Brain microvascular endothelial cell (primary cell): ENCODE measurements around the gene UBA3.
A peak's percentile ranks its signal among the peaks of the same experiment; 100 is the strongest.

Experiments used
- DNase-seq: peaks from one replicate; pipeline ENCODE4 v3.0.0-alpha.2; 2020
- H3K27ac ChIP-seq: fragments of 250-450 bp; sonication (Bioruptor Pico); 2 replicates; pipeline ENCODE4 v1.5.1; 2020; ENCODE audit warnings: mild to moderate bottlenecking, moderate library complexity
- H3K27me3 ChIP-seq: fragments of 250-450 bp; sonication (Bioruptor Pico); replicated peaks from 2 replicates; pipeline ENCODE4 v1.5.1; 2020; ENCODE audit warnings: mild to moderate bottlenecking
- H3K36me3 ChIP-seq: fragments of 250-450 bp; sonication (Bioruptor Pico); replicated peaks from 2 replicates; pipeline ENCODE4 v1.5.1; 2020; ENCODE audit warnings: mild to moderate bottlenecking
- H3K4me3 ChIP-seq: 2 replicates; pipeline ENCODE4 v1.5.1; 2011; ENCODE audit warnings: low read depth, mild to moderate bottlenecking, control low read depth, low read length, moderate library complexity
- CTCF ChIP-seq: IDR thresholded peaks from 2 replicates; pipeline ENCODE4 v1.5.1; 2011; ENCODE audit warnings: low read depth, mild to moderate bottlenecking, moderate library complexity, low read length, control low read depth, inconsistent platforms; ENCODE audit errors: missing control alignments
- in situ Hi-C: cut with HindIII; loops from 2 replicates; pipeline ENCODE4 v1.10.0; 2017; ENCODE audit warnings: low sequenced_read_pairs, low pct_ligation_motif_present

UBA3 gene

GRCh38 chr3:69080233-69080920 is at the start of gene UBA3:
UBA3 (minus strand) TSS chr3:69080365; CDS start chr3:69080353, 12 bp downstream.
- DNase-seq = peak; percentile 79

DNA sequence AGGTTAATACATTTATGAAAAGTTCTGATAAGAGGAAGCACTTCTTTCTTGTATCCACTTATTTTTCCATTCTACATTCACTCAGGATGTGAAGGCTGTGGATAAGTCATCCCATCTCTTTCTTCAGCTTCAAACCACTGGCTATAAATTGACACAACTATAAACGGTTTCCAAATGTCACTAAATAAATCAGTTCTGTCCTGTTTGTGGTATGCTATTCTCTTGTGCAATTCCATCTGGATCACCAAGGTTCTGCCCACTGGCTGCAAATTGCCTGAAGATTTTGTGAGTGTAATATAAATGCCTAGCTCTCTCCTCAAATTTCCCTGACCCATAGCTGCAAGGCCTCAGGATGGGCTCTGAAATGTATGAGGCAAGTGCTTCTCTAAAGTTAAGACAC is 49.4 kb upstream of the UBA3 start:
- DNase-seq = no peak
- in situ Hi-C loops = no loop called here

More at GRCh38 chr3:69080233-69080920, at the start of gene UBA3:
- Histone ChIP-seq H3K36me3 (peaks cover 3% of the 10 kb centered on the region), H3K4me3 (peak within 1 kb of the TSS; percentile 68), H3K27ac (peak within 1 kb of the TSS; percentile 63), H3K27me3 (no peaks in the 10 kb centered on the region)
- in situ Hi-C loops = no loop called here
- no peak for TF ChIP-seq CTCF

GRCh38 chr3:69128509-69128908 is 48.3 kb upstream of the UBA3 start:
- Histone ChIP-seq H3K27ac (no peak overlapping the region), H3K36me3 (no peaks in the 10 kb centered on the region), H3K4me3 (no peak overlapping the region), H3K27me3 (no peaks in the 10 kb centered on the region)
- no peak for DNase-seq
- no peak for TF ChIP-seq CTCF
- in situ Hi-C loops = no loop called here

More for the DNA sequence above, 49.4 kb upstream of the UBA3 start:
- TF ChIP-seq CTCF = no peak
- Histone ChIP-seq H3K4me3 (no peak overlapping the region), H3K27ac (no peak overlapping the region), H3K27me3 (no peaks in the 10 kb centered on the region), H3K36me3 (no peaks in the 10 kb centered on the region)

DNA sequence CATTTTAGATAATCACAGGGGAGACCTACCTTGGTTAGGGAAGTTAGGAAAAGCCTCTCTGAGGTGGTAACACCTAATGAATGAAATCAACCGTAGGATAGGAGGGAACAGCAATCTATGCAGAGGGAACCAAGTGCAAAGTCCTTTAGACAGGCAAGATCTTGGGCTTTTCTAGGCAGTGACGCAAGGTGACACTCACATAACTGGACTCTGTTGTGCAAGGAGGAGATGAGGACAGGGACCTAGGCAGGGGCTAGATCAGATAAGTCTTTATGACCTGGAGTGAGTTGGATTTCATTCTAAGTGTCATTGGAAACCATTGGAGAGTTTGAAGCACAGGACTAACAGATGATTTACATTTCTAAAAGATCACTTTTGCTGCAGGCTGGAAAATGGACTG is 46.8 kb upstream of the UBA3 start:
- in situ Hi-C loops = no loop called here
- Histone ChIP-seq H3K27me3 (no peaks in the 10 kb centered on the region), H3K36me3 (no peaks in the 10 kb centered on the region), H3K27ac (no peak overlapping the region), H3K4me3 (no peak overlapping the region)
- no peak for TF ChIP-seq CTCF
- no peak for DNase-seq

DNA sequence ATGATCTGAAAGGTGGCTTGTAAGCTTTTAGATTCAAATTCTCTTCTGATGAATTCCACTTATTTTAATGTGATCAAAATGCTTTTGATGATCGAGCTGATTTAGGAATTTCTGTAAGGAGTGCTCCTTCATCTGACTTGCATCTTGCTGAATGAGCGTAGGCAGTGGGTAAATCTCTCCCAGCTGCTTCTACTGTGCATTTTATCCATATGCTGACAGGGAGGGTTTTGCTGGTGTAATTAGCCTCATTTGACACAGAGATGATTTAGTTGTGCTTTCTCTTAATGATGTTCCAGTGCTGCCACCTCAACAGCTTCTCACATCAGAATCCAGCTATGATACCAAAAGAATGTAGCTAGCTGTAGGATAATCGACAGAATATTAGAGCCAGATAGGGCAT is 46.1 kb upstream of the UBA3 start:
- no peak for TF ChIP-seq CTCF
- DNase-seq = no peak
- in situ Hi-C loops = no loop called here
- H3K27me3 ChIP-seq = no peaks in the 10 kb centered on the region
- H3K4me3 ChIP-seq = no peak overlapping the region
- no peaks in the 10 kb centered on the region for H3K36me3 ChIP-seq
- H3K27ac ChIP-seq = no peak overlapping the region

DNA sequence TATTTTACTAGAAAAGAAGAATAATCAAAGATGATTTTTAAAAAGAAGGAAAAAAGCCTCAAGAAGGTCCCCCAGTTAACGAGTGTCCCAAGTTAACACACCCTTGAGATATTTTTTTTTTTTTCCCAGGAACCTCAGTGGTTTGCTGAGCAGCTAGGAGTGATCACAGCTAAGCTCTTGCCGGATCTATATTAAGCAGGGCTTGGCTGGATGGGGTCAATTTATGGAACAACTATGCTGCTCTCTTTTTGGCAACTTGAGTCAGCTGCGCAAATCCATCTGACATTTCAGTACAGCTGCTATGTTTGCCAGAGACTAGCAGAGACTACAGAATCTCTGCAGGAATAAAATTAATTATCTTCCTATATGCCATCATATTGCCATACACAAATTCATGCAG is 42.2 kb upstream of the UBA3 start, which contains the start of gene LMOD3:
Gene LMOD3, minus strand, starts transcription at position 193 of the 400 bp plus-strand sequence. CDS start 209 bp downstream, outside the sequence.
- no peaks in the 10 kb centered on the region for H3K36me3 ChIP-seq
- no peak for DNase-seq
- H3K27me3 ChIP-seq = no peaks in the 10 kb centered on the region
- in situ Hi-C loops = no loop called here
- H3K4me3 ChIP-seq = no peak within 1 kb of the TSS
- no peak for TF ChIP-seq CTCF
- H3K27ac ChIP-seq = no peak within 1 kb of the TSS
